Activated CD8-positive, alpha-beta memory T cell treated with anti-CD3 and anti-CD28 coated beads, Interleukin-2, amount 50 U/mL, for 24 hours (primary cell): ENCODE data around the gene PTPRJ.

Source experiments
- DNase-seq: peaks from one replicate; pipeline ENCODE4 v3.0.0-alpha.2; 2020; ENCODE audit errors: extremely low read depth

PTPRJ gene

GRCh38 chr11:47967577-47968525, 12.5 kb upstream of the PTPRJ start:
- no peak for DNase-seq

GRCh38 chr11:47969401-47969800, 11.0 kb upstream of the PTPRJ start:
- no peak for DNase-seq

- DNase-seq = no peak
Measured at GRCh38 chr11:47971501-47971900, 8.9 kb upstream of the PTPRJ start.

GRCh38 chr11:47973173-47973572, 7.2 kb upstream of the PTPRJ start:
- DNase-seq = no peak

GRCh38 chr11:47976931-47977330, 3.4 kb upstream of the PTPRJ start:
- no peak for DNase-seq

- DNase-seq = no peak
Measured at GRCh38 chr11:47977623-47978022, 2.7 kb upstream of the PTPRJ start.

DNA sequence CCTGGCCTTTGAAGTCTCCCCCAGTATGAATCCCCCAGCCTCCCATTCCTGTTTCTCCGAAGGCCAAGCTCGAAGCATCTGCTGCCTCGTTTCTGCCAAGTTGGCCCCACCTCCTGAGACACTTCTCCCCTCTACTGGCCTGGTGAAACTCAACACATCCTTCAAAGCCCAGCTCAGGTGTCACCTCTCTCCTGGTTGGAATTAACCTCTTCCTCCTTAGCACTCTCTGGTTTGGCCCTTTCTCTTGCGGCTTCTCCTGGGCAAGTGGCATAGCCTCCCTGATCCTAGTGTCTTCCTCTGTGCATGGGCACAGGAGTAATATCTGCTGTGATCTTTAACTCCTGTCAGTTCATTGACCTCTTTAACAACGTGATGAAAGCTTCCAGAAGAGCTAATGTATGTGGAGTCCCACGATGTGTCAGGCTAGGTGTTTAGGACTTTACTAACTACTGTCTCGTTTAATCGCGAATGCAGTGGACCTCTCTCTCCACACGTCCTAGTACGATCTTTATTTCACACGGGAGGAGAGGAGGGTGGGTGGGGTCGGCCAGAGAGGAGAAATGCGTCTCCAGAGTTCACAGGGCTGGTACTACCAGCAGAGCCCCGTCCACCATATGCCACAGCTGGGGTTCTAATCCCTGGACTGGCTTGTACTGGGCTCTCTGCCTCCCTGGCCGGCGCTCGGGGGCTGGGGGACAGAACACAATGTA, 826 bp upstream of the PTPRJ start:
- DNase-seq = no peak

- DNase-seq = no peak
Measured at GRCh38 chr11:47980907-47981621, 705 bp downstream of the PTPRJ start.

GRCh38 chr11:47981667-47982404, 1.5 kb downstream of the PTPRJ start:
- DNase-seq = no peak

- DNase-seq = no peak
Measured at GRCh38 chr11:47982616-47983015, 2.3 kb downstream of the PTPRJ start.

GRCh38 chr11:47983464-47984397, 3.4 kb downstream of the PTPRJ start:
- DNase-seq = no peak

GRCh38 chr11:47986219-47986618, 5.9 kb downstream of the PTPRJ start:
- no peak for DNase-seq

DNA sequence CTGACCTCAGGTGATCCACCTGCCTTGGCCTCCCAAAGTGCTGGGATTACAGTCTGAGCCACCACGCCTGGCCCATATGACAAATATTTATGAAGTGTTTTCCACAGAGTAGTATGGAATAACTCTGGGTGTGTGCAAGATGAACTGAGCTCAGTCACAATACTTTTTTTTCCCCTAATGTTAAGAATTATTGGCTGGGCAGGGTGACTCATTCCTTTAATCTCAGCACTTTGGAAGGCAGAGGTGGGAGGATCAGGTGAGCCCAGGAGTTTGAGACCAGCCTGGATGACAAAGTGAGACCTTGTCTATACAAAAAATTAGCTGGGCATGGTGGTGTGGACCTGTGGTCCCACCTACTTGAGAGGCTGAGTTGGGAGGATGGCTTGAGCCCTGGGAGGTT, 6.4 kb downstream of the PTPRJ start:
- no peak for DNase-seq

- no peak for DNase-seq
Measured at GRCh38 chr11:47987310-47987709, 7.0 kb downstream of the PTPRJ start.

- no peak for DNase-seq
Measured at GRCh38 chr11:47987781-47988180, 7.4 kb downstream of the PTPRJ start.

GRCh38 chr11:47989779-47990178, 9.4 kb downstream of the PTPRJ start:
- no peak for DNase-seq

DNA sequence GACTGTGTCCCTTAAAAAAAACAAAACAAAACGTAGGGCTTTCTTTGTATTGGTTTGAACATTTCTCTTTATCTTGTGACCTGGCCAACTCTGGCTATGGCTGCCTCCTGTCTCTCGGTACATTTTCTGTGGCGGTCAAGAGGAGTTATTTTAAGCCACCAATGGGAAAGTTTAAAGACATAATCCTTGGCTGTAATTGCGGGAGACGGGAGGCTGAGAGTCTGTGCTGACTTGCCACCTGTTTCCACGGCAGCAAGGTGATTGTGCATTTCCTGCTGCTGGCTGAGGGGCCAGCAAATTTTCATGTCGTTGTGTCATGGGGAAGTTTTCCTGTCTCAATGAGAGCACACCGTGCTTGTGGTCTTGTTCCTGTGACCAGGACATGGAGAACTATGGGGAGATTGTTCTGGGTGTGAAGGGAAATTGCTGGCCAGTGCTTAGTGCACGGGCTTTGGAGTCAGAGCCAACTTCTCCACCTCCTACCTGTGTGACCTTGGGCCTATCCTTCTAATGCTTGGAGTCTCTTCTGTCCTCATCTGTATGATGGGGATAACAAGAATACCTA, 11.0 kb downstream of the PTPRJ start:
- DNase-seq = no peak

DNA sequence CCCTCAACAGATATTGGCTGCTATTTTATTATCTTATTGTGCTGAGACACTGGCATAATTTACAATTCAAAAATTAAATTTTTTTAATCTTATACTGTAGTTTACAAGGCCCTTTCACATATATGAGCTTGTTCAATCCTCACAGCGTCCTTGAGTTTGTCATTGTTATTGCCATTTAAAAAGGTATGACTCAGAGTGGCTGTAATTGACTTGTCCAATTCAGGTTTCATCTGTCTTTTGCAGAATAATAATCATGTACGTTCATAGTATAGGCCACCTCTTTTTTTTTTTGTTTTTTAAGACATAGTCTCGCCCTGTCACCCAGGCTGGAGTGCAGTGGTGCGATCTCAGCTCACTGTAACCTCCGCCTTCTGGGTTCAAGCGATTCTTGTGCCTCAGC, 11.5 kb downstream of the PTPRJ start:
- DNase-seq = no peak

- DNase-seq = no peak
Measured at GRCh38 chr11:47992959-47993820, 12.8 kb downstream of the PTPRJ start.
